HEK293 (cell line): ENCODE results near the gene CASK.
A peak's percentile ranks its signal among the peaks of the same experiment; 100 is the strongest.

Experiments
- CTCF ChIA-PET: fragments of 350-600 bp; formaldehyde crosslinking; extraction: SDS; loops from one replicate; lab custom pipeline; 2021; ENCODE audit warnings: antibody characterized with exemption; lab: Yijun Ruan, JAX
- POLR2A ChIA-PET: fragments of 300-600 bp; formaldehyde crosslinking; extraction: SDS; loops from one replicate; lab custom pipeline; 2020; ENCODE audit warnings: antibody characterized with exemption, inconsistent platforms; lab: Yijun Ruan, JAX
- H3K27ac ChIP-seq: fragments of 200-500 bp; sonication (Bioruptor generic); 2 replicates; pipeline ENCODE4 v1.5.1; 2014; ENCODE audit warnings: low read depth, low read length, control low read depth, inconsistent platforms; ENCODE audit errors: extremely low read depth
- H3K36me3 ChIP-seq, 2 experiments: fragments of 200-500 bp in 1 of 2; sonication (Bioruptor generic) in 1 of 2; 1 replicate in 1 of 2; 2 replicates in 1 of 2; pipeline ENCODE4 v1.5.1; 2014 to 2017; ENCODE audit warnings: inconsistent platforms in 2 of 2, low read length in 2 of 2; ENCODE audit not compliant: control insufficient read depth in 2 of 2, insufficient read depth in 1 of 2
- H3K4me1 ChIP-seq: fragments of 200-500 bp; sonication (Bioruptor generic); 2 replicates; pipeline ENCODE4 v1.5.1; 2014; ENCODE audit warnings: mild to moderate bottlenecking, low read length, inconsistent platforms; ENCODE audit not compliant: control insufficient read depth, insufficient read depth
- H3K4me3 ChIP-seq: 2 replicates; pipeline ENCODE4 v1.5.1; 2011; ENCODE audit warnings: low read depth, mild to moderate bottlenecking, control low read depth, low read length, moderate library complexity
- H3K9me3 ChIP-seq: fragments of 200-500 bp; sonication (Bioruptor generic); 2 replicates; pipeline ENCODE4 v1.5.1; 2014; ENCODE audit warnings: low read depth, low read length, inconsistent platforms; ENCODE audit not compliant: control insufficient read depth, insufficient read depth
- EGR2 ChIP-seq: fragments of 450-650 bp; formaldehyde crosslinking; IDR thresholded peaks from 2 replicates; pipeline ENCODE4 v1.5.1; 2016; ENCODE audit warnings: low read depth, missing biosample characterization, missing genetic modification characterization
- FEZF1 ChIP-seq: fragments of 450-650 bp; formaldehyde crosslinking; IDR thresholded peaks from 2 replicates; pipeline ENCODE4 v1.5.1; 2016; ENCODE audit warnings: missing biosample characterization, missing genetic modification characterization
- GLI2 ChIP-seq: fragments of 450-650 bp; formaldehyde crosslinking; IDR thresholded peaks from 2 replicates; pipeline ENCODE4; 2017; ENCODE audit warnings: missing biosample characterization, missing genetic modification characterization, low read depth, borderline replicate concordance
- HOXD13 ChIP-seq: sonication (generic); formaldehyde crosslinking; IDR thresholded peaks from 2 replicates; pipeline ENCODE4 v1.8.0; 2022; ENCODE audit warnings: missing genetic modification reagents, borderline replicate concordance
- SETDB1 ChIP-seq: IDR thresholded peaks from one replicate; pipeline ENCODE4 v1.6.1; 2017; ENCODE audit warnings: mild to moderate bottlenecking, low read length, moderate library complexity, mixed read lengths; ENCODE audit not compliant: insufficient read length
- SP3 ChIP-seq: fragments of 450-650 bp; formaldehyde crosslinking; IDR thresholded peaks from 2 replicates; pipeline ENCODE4 v1.5.1; 2016; ENCODE audit warnings: missing biosample characterization, missing genetic modification characterization
- YY1 ChIP-seq: fragments of 450-650 bp; formaldehyde crosslinking; IDR thresholded peaks from 2 replicates; pipeline ENCODE4 v1.5.1; 2018; ENCODE audit warnings: missing biosample characterization, missing genetic modification characterization
- YY2 ChIP-seq: fragments of 450-650 bp; formaldehyde crosslinking; IDR thresholded peaks from 2 replicates; pipeline ENCODE4 v1.5.1; 2016; ENCODE audit warnings: missing biosample characterization, missing genetic modification characterization
- ZBTB11 ChIP-seq: fragments of 450-650 bp; formaldehyde crosslinking; conservative IDR thresholded peaks from 2 replicates; pipeline ENCODE4 v1.5.1; 2016; ENCODE audit warnings: low read depth, missing biosample characterization, missing genetic modification characterization
- ZBTB26 ChIP-seq: fragments of 450-650 bp; formaldehyde crosslinking; optimal IDR thresholded peaks from 2 replicates; pipeline ENCODE3; 2016; ENCODE audit warnings: missing biosample characterization, mild to moderate bottlenecking, missing genetic modification characterization
- ZFP37 ChIP-seq: fragments of 450-650 bp; formaldehyde crosslinking; IDR thresholded peaks from 2 replicates; pipeline ENCODE4 v1.5.1; 2016; ENCODE audit warnings: missing biosample characterization, missing genetic modification characterization
- ZNF2 ChIP-seq: fragments of 450-650 bp; formaldehyde crosslinking; IDR thresholded peaks from 2 replicates; pipeline ENCODE4 v1.5.1; 2016; ENCODE audit warnings: missing biosample characterization, missing genetic modification characterization
- ZNF248 ChIP-seq: fragments of 450-650 bp; formaldehyde crosslinking; IDR thresholded peaks from 2 replicates; pipeline ENCODE4 v1.5.1; 2017; ENCODE audit warnings: missing biosample characterization, missing genetic modification characterization
- ZNF416 ChIP-seq: fragments of 450-650 bp; formaldehyde crosslinking; IDR thresholded peaks from 2 replicates; pipeline ENCODE4 v1.5.1; 2016; ENCODE audit warnings: missing biosample characterization, missing genetic modification characterization
- ZNF514 ChIP-seq: fragments of 450-650 bp; formaldehyde crosslinking; IDR thresholded peaks from 2 replicates; pipeline ENCODE4 v1.5.1; 2016; ENCODE audit warnings: missing biosample characterization, missing genetic modification characterization
- ZNF530 ChIP-seq: fragments of 450-650 bp; formaldehyde crosslinking; IDR thresholded peaks from 2 replicates; pipeline ENCODE4 v1.5.1; 2016; ENCODE audit warnings: low read depth, missing biosample characterization, missing genetic modification characterization
- ZNF585B ChIP-seq: fragments of 450-650 bp; formaldehyde crosslinking; IDR thresholded peaks from 2 replicates; pipeline ENCODE4 v1.5.1; 2016; ENCODE audit warnings: missing biosample characterization, missing genetic modification characterization
- ZNF610 ChIP-seq: fragments of 450-650 bp; formaldehyde crosslinking; IDR thresholded peaks from 2 replicates; pipeline ENCODE4 v1.5.1; 2016; ENCODE audit warnings: missing biosample characterization, missing genetic modification characterization, borderline replicate concordance
- ZNF658 ChIP-seq: fragments of 450-650 bp; formaldehyde crosslinking; IDR thresholded peaks from 2 replicates; pipeline ENCODE4; 2016; ENCODE audit warnings: missing biosample characterization, missing genetic modification characterization
- ZNF791 ChIP-seq: fragments of 450-650 bp; formaldehyde crosslinking; IDR thresholded peaks from 2 replicates; pipeline ENCODE4 v1.5.1; 2016; ENCODE audit warnings: missing biosample characterization, missing genetic modification characterization
- ZSCAN16 ChIP-seq: fragments of 450-650 bp; formaldehyde crosslinking; IDR thresholded peaks from 2 replicates; pipeline ENCODE4 v1.5.1; 2016; ENCODE audit warnings: missing biosample characterization, missing genetic modification characterization
- ZSCAN18 ChIP-seq: fragments of 450-650 bp; formaldehyde crosslinking; IDR thresholded peaks from 2 replicates; pipeline ENCODE4 v1.5.1; 2016; ENCODE audit warnings: missing biosample characterization, missing genetic modification characterization
- ZSCAN23 ChIP-seq: fragments of 450-650 bp; formaldehyde crosslinking; IDR thresholded peaks from 2 replicates; pipeline ENCODE4 v1.5.1; 2016; ENCODE audit warnings: missing biosample characterization, missing genetic modification characterization

CASK gene

GRCh38 chrX:41906515-41907187, 16.7 kb downstream of the CASK start (continued):
- TF ChIP-seq ZSCAN16 (tag by site-specific recombination) = no peak

GRCh38 chrX:41903544-41903943, 19.8 kb downstream of the CASK start:
- POLR2A ChIA-PET = no interaction called here
- Histone ChIP-seq H3K36me3 (peaks cover 0 to 5% of the 10 kb centered on the region in 2 experiments; a peak in 1 of 3 replicates), H3K27ac (no peak overlapping the region), H3K4me3 (no peak overlapping the region), H3K4me1 (no peaks in the 10 kb centered on the region), H3K9me3 (peaks cover 2% of the 10 kb centered on the region)
- CTCF ChIA-PET = interaction anchor here (0.6 kb wide), 1 partner anchor 134 kb away, joined by 3 read pairs; no protein-coding TSS in a partner anchor
- TF ChIP-seq YY2 (tag by site-specific recombination) = no peak
- no peak for TF ChIP-seq ZFP37 (tag by site-specific recombination)
- no peak for TF ChIP-seq ZBTB26 (tag by site-specific recombination)
- TF ChIP-seq SP3 (tag by site-specific recombination) = no peak
- TF ChIP-seq ZNF791 (tag by site-specific recombination) = no peak
- TF ChIP-seq ZNF2 (tag by site-specific recombination) = no peak
- TF ChIP-seq ZSCAN23 (tag by site-specific recombination) = no peak
- TF ChIP-seq ZNF658 (tag by site-specific recombination) = no peak
- no peak for TF ChIP-seq ZNF585B (tag by site-specific recombination)
- TF ChIP-seq GLI2 (tag by site-specific recombination) = no peak
- TF ChIP-seq EGR2 (tag by site-specific recombination) = no peak
- no peak for TF ChIP-seq YY1 (tag by site-specific recombination)
- no peak for TF ChIP-seq FEZF1 (tag by site-specific recombination)
- TF ChIP-seq ZNF248 (tag by site-specific recombination) = no peak
- TF ChIP-seq ZNF610 (tag by site-specific recombination) = no peak
- no peak for TF ChIP-seq ZBTB11 (tag by site-specific recombination)
- TF ChIP-seq ZNF416 (tag by site-specific recombination) = no peak
- TF ChIP-seq ZNF514 = no peak
- TF ChIP-seq ZNF530 (tag by site-specific recombination) = no peak

- Histone ChIP-seq H3K36me3 (peaks cover 0 to 5% of the 10 kb centered on the region in 2 experiments; a peak in 1 of 3 replicates), H3K4me3 (no peak overlapping the region), H3K9me3 (no peaks in the 10 kb centered on the region; the same call in none of the 2 replicates)
- POLR2A ChIA-PET = interaction anchor here (0.7 to 0.8 kb wide), 2 partner anchors 9 to 300 kb away, joined by 3 to 4 read pairs; no protein-coding TSS in a partner anchor
- TF ChIP-seq HOXD13 (CRISPR knock-in tag) (no peak), ZSCAN18 (tag by site-specific recombination) (no peak), SETDB1 (peak; percentile 77)
- TF ChIP-seq, all 188 proteins: peak for 1
- H3K27ac ChIP-seq = no peak overlapping the region
- CTCF ChIA-PET = no interaction called here
- H3K4me1 ChIP-seq = no peaks in the 10 kb centered on the region
These were observed 23.0 kb downstream of the CASK start for GRCh38 chrX:41900321-41900720.
